ENCODE measurements around the gene TMEM266.

TMEM266 gene

GRCh38 chr15:76134537-76134936 lies 74.8 kb downstream of the TMEM266 start:
- DNase-seq (ENCODE audit: low read depth in 3 of 3) = no peak

- DNase-seq (ENCODE audit: low read depth in 3 of 3) = no peak
These were observed 75.7 kb downstream of the TMEM266 start for GRCh38 chr15:76135516-76135915.

GRCh38 chr15:76138436-76138835 lies 78.7 kb downstream of the TMEM266 start:
- DNase-seq (ENCODE audit: low read depth in 3 of 3) = no peak

GRCh38 chr15:76139368-76140073 lies 79.7 kb downstream of the TMEM266 start:
- DNase-seq (ENCODE audit: low read depth in 3 of 3) = peak; percentile 47 to 51 (median 49)

- DNase-seq (ENCODE audit: low read depth in 3 of 3) = no peak
These were observed 80.3 kb downstream of the TMEM266 start for GRCh38 chr15:76140074-76140464.

- DNase-seq (ENCODE audit: low read depth in 3 of 3) = no peak
These were observed 87.0 kb downstream of the TMEM266 start for GRCh38 chr15:76146812-76147211.

- peak; percentile 39 to 56 (median 52) for DNase-seq (ENCODE audit: low read depth in 3 of 3)
These were observed 88.3 kb downstream of the TMEM266 start for GRCh38 chr15:76147906-76148570.

GRCh38 chr15:76149291-76149915 lies 89.6 kb downstream of the TMEM266 start:
- DNase-seq (ENCODE audit: low read depth in 3 of 3) = no peak

- no peak for DNase-seq (ENCODE audit: low read depth in 3 of 3)
These were observed 90.7 kb downstream of the TMEM266 start for GRCh38 chr15:76150513-76150912.

GRCh38 chr15:76150971-76151598 lies 91.3 kb downstream of the TMEM266 start:
- DNase-seq (ENCODE audit: low read depth in 3 of 3) = peak; percentile 59 to 74 (median 65)

- DNase-seq (ENCODE audit: low read depth in 3 of 3) = no peak
These were observed 91.8 kb downstream of the TMEM266 start for GRCh38 chr15:76151599-76151974.

- no peak for DNase-seq (ENCODE audit: low read depth in 3 of 3)
These were observed 92.4 kb downstream of the TMEM266 start for GRCh38 chr15:76152197-76152596.

GRCh38 chr15:76153241-76154197 lies 93.7 kb downstream of the TMEM266 start:
- DNase-seq (ENCODE audit: low read depth in 3 of 3) = no peak

- DNase-seq (ENCODE audit: low read depth in 3 of 3) = no peak
These were observed 95.9 kb downstream of the TMEM266 start for GRCh38 chr15:76155731-76156130.

- DNase-seq (ENCODE audit: low read depth in 3 of 3) = no peak
These were observed 98.4 kb downstream of the TMEM266 start for GRCh38 chr15:76158226-76158625.

- DNase-seq (ENCODE audit: low read depth in 3 of 3) = no peak
These were observed 99.0 kb downstream of the TMEM266 start for GRCh38 chr15:76158815-76159214.

- DNase-seq (ENCODE audit: low read depth in 3 of 3) = no peak
These were observed 99.5 kb downstream of the TMEM266 start for GRCh38 chr15:76159282-76159681.

- DNase-seq (ENCODE audit: low read depth in 3 of 3) = no peak
These were observed 100.8 kb downstream of the TMEM266 start for GRCh38 chr15:76160426-76161152.

- no peak for DNase-seq (ENCODE audit: low read depth in 3 of 3)
These were observed 101.6 kb downstream of the TMEM266 start for GRCh38 chr15:76161153-76162035.

GRCh38 chr15:76162036-76162398 lies 102.2 kb downstream of the TMEM266 start:
- no peak for DNase-seq (ENCODE audit: low read depth in 3 of 3)

Data from stimulated activated CD4-positive, alpha-beta T cell treated with anti-CD3 and anti-CD28 coated beads, TNF-alpha, amount 100 ng/mL, for 4 hours (primary cell).